GM12873 (cell line): ENCODE data around the gene TCN1.
A peak's percentile ranks its signal among the peaks of the same experiment; 100 is the strongest.

ENCODE experiments used
- CTCF ChIP-seq: IDR thresholded peaks from 2 replicates; pipeline ENCODE4 v1.5.1; 2012; ENCODE audit warnings: low read depth, mild to moderate bottlenecking, moderate library complexity, low read length, control low read depth; ENCODE audit not compliant: insufficient read depth; ENCODE audit errors: missing control alignments

TCN1 gene

GRCh38 chr11:59839615-59840014 lies 26.7 kb downstream of the TCN1 start:
- no peak for TF ChIP-seq CTCF

DNA sequence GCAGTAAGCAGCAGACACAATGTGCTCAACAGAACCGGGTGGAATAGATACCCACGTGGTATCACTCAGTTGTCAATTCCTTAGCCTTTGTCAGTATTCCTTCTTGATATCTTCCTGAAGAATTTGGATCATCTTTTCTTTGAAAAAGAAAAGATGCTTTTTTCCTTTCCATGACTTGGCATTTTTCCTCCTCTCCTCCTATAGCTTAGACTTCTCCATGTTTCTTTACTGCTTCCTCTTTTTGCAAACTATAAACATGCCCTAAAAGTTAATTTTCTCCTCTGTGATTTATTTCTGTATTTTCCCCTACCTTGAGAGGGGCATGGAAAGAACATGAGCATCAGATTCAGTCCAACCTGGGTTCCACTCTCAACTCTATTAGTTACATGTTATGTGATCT lies 32.7 kb downstream of the TCN1 start:
- no peak for TF ChIP-seq CTCF

GRCh38 chr11:59829358-59829757 lies 36.9 kb downstream of the TCN1 start:
- no peak for TF ChIP-seq CTCF

GRCh38 chr11:59822989-59823566 lies 43.2 kb downstream of the TCN1 start:
- TF ChIP-seq CTCF: peak; percentile 58

DNA sequence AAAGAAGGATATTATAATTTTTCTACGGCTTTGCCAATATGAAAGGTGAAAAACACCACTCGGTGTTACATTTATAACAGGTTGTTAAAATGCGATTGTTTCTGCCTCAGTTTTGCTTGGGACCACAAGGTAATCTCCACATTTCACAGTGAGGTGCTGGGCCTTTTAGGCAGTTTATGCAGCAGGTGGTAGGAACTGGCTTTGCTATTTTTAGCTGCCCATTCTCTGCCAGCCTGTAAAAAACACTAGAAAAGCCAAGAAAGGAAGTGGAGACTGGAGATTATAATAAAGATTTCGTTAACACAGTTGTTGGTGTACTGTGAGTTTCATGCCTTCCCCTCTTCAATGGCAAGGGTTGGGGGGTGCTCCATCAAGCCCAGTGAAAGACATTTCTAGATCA lies 47.7 kb downstream of the TCN1 start:
- no peak for TF ChIP-seq CTCF

DNA sequence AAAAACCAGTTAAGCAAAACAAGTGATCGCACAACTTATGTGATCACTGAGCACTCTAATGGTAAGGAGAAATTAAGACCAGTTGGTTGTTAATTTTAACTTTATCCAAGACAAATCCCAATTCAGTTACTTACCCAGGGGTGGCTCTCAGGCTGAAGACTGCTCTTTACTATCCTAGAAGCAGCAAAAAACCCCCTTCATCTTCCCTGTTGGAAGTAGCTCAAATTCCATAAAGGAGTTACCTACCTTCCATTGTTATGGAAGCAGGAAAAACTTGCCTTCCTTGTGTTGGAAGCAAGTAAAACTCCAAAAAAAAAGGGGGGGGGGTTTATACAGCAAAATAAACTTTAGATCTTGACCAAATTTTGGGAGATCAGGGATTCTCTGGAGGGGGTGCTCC lies 50.5 kb downstream of the TCN1 start:
- TF ChIP-seq CTCF: no peak

GRCh38 chr11:59814021-59814420 lies 52.3 kb downstream of the TCN1 start:
- TF ChIP-seq CTCF: no peak
